C4-2B (cell line): Measurements from ENCODE around the gene OLFML3.

ENCODE experiments used
- H3K27ac ChIP-seq: fragments of 450-650 bp; 2 replicates; pipeline ENCODE4 v1.5.1; 2017
- ZFX ChIP-seq: fragments of 450-650 bp; IDR thresholded peaks from 2 replicates; pipeline ENCODE4 v1.6.1; 2017
- TF ChIP-seq, protein P1 (sequence below): fragments of 450-650 bp; conservative IDR thresholded peaks from 2 replicates; pipeline ENCODE4 v1.5.1; 2017; ENCODE audit warnings: mild to moderate bottlenecking

OLFML3 gene

DNA sequence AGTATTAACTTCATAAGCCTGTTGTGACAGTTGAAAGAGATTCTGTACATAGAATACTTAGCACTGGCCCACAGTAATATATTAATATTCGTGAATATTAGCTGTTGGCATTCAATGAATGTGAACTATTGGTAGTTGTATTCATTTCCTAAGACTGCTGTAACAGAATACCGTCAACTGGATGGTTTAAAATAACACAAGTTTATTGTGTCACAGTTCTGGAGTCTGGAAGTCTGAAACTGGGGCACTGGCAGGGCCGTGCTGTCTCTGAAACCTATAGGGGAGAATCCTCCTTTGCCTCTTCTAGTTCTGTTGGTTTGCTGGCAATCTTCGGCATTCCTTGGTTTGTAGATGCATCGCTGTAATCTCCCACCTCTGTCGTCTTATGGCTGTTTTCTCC, 47.5 kb downstream of the OLFML3 start:
- TF ChIP-seq ZFX = no peak
- TF ChIP-seq, protein P1, sequence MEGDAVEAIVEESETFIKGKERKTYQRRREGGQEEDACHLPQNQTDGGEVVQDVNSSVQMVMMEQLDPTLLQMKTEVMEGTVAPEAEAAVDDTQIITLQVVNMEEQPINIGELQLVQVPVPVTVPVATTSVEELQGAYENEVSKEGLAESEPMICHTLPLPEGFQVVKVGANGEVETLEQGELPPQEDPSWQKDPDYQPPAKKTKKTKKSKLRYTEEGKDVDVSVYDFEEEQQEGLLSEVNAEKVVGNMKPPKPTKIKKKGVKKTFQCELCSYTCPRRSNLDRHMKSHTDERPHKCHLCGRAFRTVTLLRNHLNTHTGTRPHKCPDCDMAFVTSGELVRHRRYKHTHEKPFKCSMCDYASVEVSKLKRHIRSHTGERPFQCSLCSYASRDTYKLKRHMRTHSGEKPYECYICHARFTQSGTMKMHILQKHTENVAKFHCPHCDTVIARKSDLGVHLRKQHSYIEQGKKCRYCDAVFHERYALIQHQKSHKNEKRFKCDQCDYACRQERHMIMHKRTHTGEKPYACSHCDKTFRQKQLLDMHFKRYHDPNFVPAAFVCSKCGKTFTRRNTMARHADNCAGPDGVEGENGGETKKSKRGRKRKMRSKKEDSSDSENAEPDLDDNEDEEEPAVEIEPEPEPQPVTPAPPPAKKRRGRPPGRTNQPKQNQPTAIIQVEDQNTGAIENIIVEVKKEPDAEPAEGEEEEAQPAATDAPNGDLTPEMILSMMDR = no peak

More for the DNA sequence above, 47.5 kb downstream of the OLFML3 start:
- H3K27ac ChIP-seq = no peak overlapping the region
